Testis (tissue), 3 donors: Measurements from ENCODE around the gene SLC8B1. TPM values are rescaled to one million over a fixed set of nuclear protein-coding genes. Genes with fewer than 3 reads are reported as not detected.

Experiments
- DNase-seq: peaks from one replicate; pipeline ENCODE4 v3.0.0-alpha.2; 2019
- H3K27ac ChIP-seq, 2 donors: fragments of 200-600 bp; sonication (generic); one replicate each; pipeline ENCODE4 v1.5.1; 2019
- H3K27me3 ChIP-seq: fragments of 200-600 bp; sonication (generic); one replicate; pipeline ENCODE4 v1.5.1; 2019
- H3K36me3 ChIP-seq: fragments of 200-600 bp; sonication (generic); one replicate; pipeline ENCODE4 v1.5.1; 2017; ENCODE audit warnings: low read depth; ENCODE audit errors: missing control alignments
- H3K4me1 ChIP-seq: fragments of 200-600 bp; sonication (generic); one replicate; pipeline ENCODE4 v1.5.1; 2019
- H3K4me3 ChIP-seq, 2 donors: fragments of 200-600 bp; sonication (generic); one replicate each; pipeline ENCODE4 v1.5.1; 2017 to 2019
- H3K9me3 ChIP-seq: fragments of 200-600 bp; sonication (generic); one replicate; pipeline ENCODE4 v1.5.1; 2017
- POLR2A ChIP-seq: fragments of 450-650 bp; IDR thresholded peaks from one replicate; pipeline ENCODE4 v1.6.1; 2017; ENCODE audit warnings: antibody characterized with exemption, mild to moderate bottlenecking, moderate library complexity
- WGBS, 2 donors: methylation state at CpG; one replicate each; pipeline ENCODE4 v1.1.5; 2018; 5-methylcytosine and 5-hydroxymethylcytosine counted together
- intact Hi-C: fragments of 100-400 bp; cut with DNase I; formaldehyde crosslinking; loops from one replicate; pipeline ENCODE4 v1.15.1; 2023; ENCODE audit warnings: low total_unique reads
- polyA plus RNA-seq: library from polyadenylated mRNA; stranded (reverse); fragments of 350-450 nt; fragmentation: Illumina TruSeq; extraction: RNeasy Lipid Tissue Mini Kit (QIAGEN cat#74804); gene quantifications from one replicate; pipeline ENCODE4 v1.2.3, GENCODE V29; 2014; ENCODE audit warnings: low read depth, low replicate concordance; ENCODE audit not compliant: insufficient read depth
- total RNA-seq, 2 donors: library from RNA; depleted of rRNA; stranded (reverse); fragments of >200 nt; gene quantifications; one replicate each; pipeline ENCODE4 v1.2.3, GENCODE V29; 2016
- TF ChIP-seq, protein P1 (sequence below), 3 experiments: fragments of 450-650 bp in 2 of 3; fragments of 200-600 bp in 1 of 3; sonication (generic) in 1 of 3; IDR thresholded peaks; one replicate each; pipeline ENCODE4 v1.5.1; 2016 to 2019; ENCODE audit warnings: antibody characterized with exemption in 3 of 3, mild to moderate bottlenecking in 2 of 3, moderate library complexity in 1 of 3

Gene SLC8B1
- total and polyA plus RNA-seq, 3 donors from 2014 or later = 41.2 to 88.3 (median 78.0) TPM

DNA sequence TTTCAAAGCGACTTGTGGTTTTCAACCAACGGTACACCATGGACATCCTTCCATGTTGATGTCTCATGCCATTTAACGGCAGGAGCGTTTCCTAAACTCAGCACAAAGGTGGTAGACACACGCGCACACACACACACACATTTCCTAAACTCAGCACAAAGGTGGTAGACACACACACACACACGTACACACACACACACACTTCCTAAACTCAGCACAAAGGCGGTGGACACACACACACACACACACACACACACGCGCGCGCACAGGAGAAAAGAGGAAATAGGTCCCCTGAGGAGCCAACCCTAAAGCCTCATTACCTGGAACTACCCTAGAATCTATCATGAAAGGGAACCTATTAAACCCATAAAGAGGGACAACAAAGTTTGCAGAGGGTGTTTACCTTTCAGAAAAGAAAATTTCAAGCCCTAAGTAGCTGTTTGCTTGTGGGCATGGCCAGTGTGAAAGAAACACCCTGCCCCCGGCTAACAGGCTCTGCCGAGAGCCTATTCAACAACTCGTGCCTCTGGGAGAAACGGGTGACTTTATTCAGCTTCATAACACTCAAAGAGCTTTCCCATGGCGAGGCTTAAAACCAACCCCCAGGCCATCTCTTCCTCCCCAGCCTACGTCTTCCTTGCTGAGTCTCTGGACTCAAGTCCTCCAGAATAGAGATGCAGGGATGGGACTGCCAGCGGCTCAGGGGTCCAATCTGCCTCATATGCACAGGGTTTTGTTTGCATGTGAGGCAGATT, 31.8 kb downstream of the SLC8B1 start:
- H3K36me3 ChIP-seq = no peaks in the 10 kb centered on the region
- peaks cover 18% of the 10 kb centered on the region for H3K4me1 ChIP-seq
- no peak overlapping the region for H3K4me3 ChIP-seq
- DNase-seq = no peak
- H3K27ac ChIP-seq = no peak overlapping the region
- 83 to 90% methylated on average over 18 to 19 of the region's 19 CpGs for WGBS, 2 donors
- H3K9me3 ChIP-seq = no peaks in the 10 kb centered on the region
- no peaks in the 10 kb centered on the region for H3K27me3 ChIP-seq
- no peak for TF ChIP-seq POLR2A
- TF ChIP-seq, protein P1, sequence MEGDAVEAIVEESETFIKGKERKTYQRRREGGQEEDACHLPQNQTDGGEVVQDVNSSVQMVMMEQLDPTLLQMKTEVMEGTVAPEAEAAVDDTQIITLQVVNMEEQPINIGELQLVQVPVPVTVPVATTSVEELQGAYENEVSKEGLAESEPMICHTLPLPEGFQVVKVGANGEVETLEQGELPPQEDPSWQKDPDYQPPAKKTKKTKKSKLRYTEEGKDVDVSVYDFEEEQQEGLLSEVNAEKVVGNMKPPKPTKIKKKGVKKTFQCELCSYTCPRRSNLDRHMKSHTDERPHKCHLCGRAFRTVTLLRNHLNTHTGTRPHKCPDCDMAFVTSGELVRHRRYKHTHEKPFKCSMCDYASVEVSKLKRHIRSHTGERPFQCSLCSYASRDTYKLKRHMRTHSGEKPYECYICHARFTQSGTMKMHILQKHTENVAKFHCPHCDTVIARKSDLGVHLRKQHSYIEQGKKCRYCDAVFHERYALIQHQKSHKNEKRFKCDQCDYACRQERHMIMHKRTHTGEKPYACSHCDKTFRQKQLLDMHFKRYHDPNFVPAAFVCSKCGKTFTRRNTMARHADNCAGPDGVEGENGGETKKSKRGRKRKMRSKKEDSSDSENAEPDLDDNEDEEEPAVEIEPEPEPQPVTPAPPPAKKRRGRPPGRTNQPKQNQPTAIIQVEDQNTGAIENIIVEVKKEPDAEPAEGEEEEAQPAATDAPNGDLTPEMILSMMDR (IDR thresholded peaks at IDR 0.05) = no peak
- intact Hi-C loops = no loop called here

- peaks cover 24% of the 10 kb centered on the region for H3K4me1 ChIP-seq
- 92 to 93% methylated on average over 8 of the region's 8 CpGs for WGBS, 2 donors
- TF ChIP-seq, protein P1 (IDR thresholded peaks at IDR 0.05) = no peak
- no peak for TF ChIP-seq POLR2A
- intact Hi-C loops = no loop called here
- DNase-seq = no peak
- H3K27me3 ChIP-seq = no peaks in the 10 kb centered on the region
- no peaks in the 10 kb centered on the region for H3K9me3 ChIP-seq
- H3K36me3 ChIP-seq = no peaks in the 10 kb centered on the region
- no peak overlapping the region for H3K4me3 ChIP-seq
- H3K27ac ChIP-seq = no peak overlapping the region
These were observed 32.4 kb downstream of the SLC8B1 start for GRCh38 chr12:113302466-113302865.

GRCh38 chr12:113301811-113302210, 33.1 kb downstream of the SLC8B1 start:
- no peak for DNase-seq
- 86 to 96% methylated on average over 6 of the region's 6 CpGs for WGBS, 2 donors
- TF ChIP-seq, protein P1 (IDR thresholded peaks at IDR 0.05) = no peak
- no peak for TF ChIP-seq POLR2A
- Histone ChIP-seq H3K4me3 (no peak overlapping the region), H3K27ac (no peak overlapping the region), H3K27me3 (no peaks in the 10 kb centered on the region), H3K36me3 (no peaks in the 10 kb centered on the region), H3K4me1 (peaks cover 30% of the 10 kb centered on the region), H3K9me3 (no peaks in the 10 kb centered on the region)
- intact Hi-C loops = no loop called here

GRCh38 chr12:113299619-113300237, 35.2 kb downstream of the SLC8B1 start:
- H3K9me3 ChIP-seq = no peaks in the 10 kb centered on the region
- peak; percentile 46 for DNase-seq
- 44 to 47% methylated on average over 11 to 13 of the region's 14 CpGs for WGBS, 2 donors

More at GRCh38 chr12:113299619-113300237, 35.2 kb downstream of the SLC8B1 start:
- H3K27ac ChIP-seq = peak overlapping the region in 1 of 2 donors; percentile 77
- no peaks in the 10 kb centered on the region for H3K27me3 ChIP-seq
- intact Hi-C loops = no loop called here
- TF ChIP-seq, protein P1 (IDR thresholded peaks at IDR 0.05) = no peak
- TF ChIP-seq POLR2A = no peak
- H3K4me3 ChIP-seq = no peak overlapping the region
- H3K4me1 ChIP-seq = peaks cover 40% of the 10 kb centered on the region
- no peaks in the 10 kb centered on the region for H3K36me3 ChIP-seq
